DOHH2 (cell line): Measurements from ENCODE around the gene INSIG2.

Experiments used
- H3F3A ChIP-seq: fragments of 200-600 bp; sonication (generic), shearing (Covaris generic); 2 replicates; pipeline ENCODE4 v1.6.0; 2016; ENCODE audit warnings: antibody characterized with exemption, mild to moderate bottlenecking; ENCODE audit not compliant: control insufficient read depth, insufficient read depth
- H3K27ac ChIP-seq: fragments of 200-600 bp; sonication (generic); 2 replicates; pipeline ENCODE4 v1.5.1; 2014; ENCODE audit warnings: low read depth, mild to moderate bottlenecking, low read length, moderate library complexity
- H3K27me3 ChIP-seq: fragments of 200-600 bp; sonication (generic); 2 replicates; pipeline ENCODE4 v1.6.1; 2014; ENCODE audit warnings: mild to moderate bottlenecking, low read length, mixed read lengths; ENCODE audit not compliant: control insufficient read depth
- H3K36me3 ChIP-seq: fragments of 200-600 bp; sonication (generic); 2 replicates; pipeline ENCODE4 v1.6.1; 2014; ENCODE audit warnings: mild to moderate bottlenecking, low read length, moderate library complexity, mixed read lengths; ENCODE audit not compliant: control insufficient read depth
- H3K4me1 ChIP-seq: fragments of 200-600 bp; sonication (generic); 2 replicates; pipeline ENCODE4 v1.6.1; 2014; ENCODE audit warnings: mild to moderate bottlenecking, low read length, mixed read lengths; ENCODE audit not compliant: control insufficient read depth
- H3K4me2 ChIP-seq: fragments of 200-600 bp; sonication (generic); 2 replicates; pipeline ENCODE4 v1.6.0; 2014; ENCODE audit warnings: mild to moderate bottlenecking, low read length, moderate library complexity
- H3K4me3 ChIP-seq: fragments of 200-600 bp; sonication (generic); 2 replicates; pipeline ENCODE4 v1.5.1; 2014; ENCODE audit warnings: mild to moderate bottlenecking, low read length, mixed read lengths
- H3K79me2 ChIP-seq: fragments of 200-600 bp; sonication (generic); 2 replicates; pipeline ENCODE4 v1.6.1; 2014; ENCODE audit warnings: mild to moderate bottlenecking, low read length, mixed read lengths; ENCODE audit not compliant: control insufficient read depth
- H3K9me2 ChIP-seq: fragments of 200-600 bp; sonication (generic); replicated peaks from 2 replicates; pipeline ENCODE4 v1.6.1; 2014; ENCODE audit warnings: mild to moderate bottlenecking, low read length, mixed read lengths; ENCODE audit not compliant: control insufficient read depth
- H3K9me3 ChIP-seq: fragments of 200-600 bp; sonication (generic); 2 replicates; pipeline ENCODE4 v1.6.1; 2014; ENCODE audit warnings: antibody characterized with exemption, low read length, mixed read lengths; ENCODE audit not compliant: control insufficient read depth, insufficient read depth
- H4K20me1 ChIP-seq: fragments of 200-600 bp; sonication (generic); 2 replicates; pipeline ENCODE4 v1.6.0; 2014; ENCODE audit warnings: low read depth, mild to moderate bottlenecking, antibody characterized with exemption, low read length, moderate library complexity; ENCODE audit not compliant: control insufficient read depth, insufficient read depth
- EZH2phosphoT487 ChIP-seq: fragments of 200-600 bp; sonication (generic); IDR thresholded peaks from 2 replicates; pipeline ENCODE4 v1.6.1; 2017; ENCODE audit warnings: borderline replicate concordance, mild to moderate bottlenecking, antibody characterized with exemption, low read length, moderate library complexity, mixed read lengths
- TF ChIP-seq, protein P1 (sequence below): fragments of 200-600 bp; sonication (generic); IDR thresholded peaks from one replicate; pipeline ENCODE4 v1.5.1; 2014; ENCODE audit warnings: antibody characterized with exemption, mild to moderate bottlenecking, low read depth, low read length; ENCODE audit not compliant: poor library complexity, severe bottlenecking

INSIG2 gene

DNA sequence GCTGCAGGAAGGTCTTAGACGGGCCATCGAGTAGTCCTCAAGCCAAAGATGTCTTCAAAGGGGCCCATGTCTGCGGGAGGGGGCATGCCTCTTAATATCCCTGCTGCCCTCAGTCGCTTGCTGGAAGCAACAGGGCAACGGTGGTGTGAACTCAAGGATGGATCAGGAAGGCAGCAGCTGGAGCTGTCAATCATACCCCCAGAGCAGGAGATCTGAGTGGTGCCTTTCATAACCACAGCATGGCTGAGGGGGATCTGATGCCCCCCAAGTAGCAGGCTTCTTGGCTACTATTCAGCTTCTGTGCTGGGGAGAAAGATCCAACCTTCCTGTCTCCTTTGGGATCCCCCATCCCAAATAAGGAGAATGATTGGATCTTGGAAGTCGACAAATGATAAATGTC is 46.4 kb downstream of the INSIG2 start:
- Histone ChIP-seq H3K9me2 (no peaks in the 10 kb centered on the region), H3K27me3 (no peaks in the 10 kb centered on the region), H3K4me2 (no peak overlapping the region), H3K4me3 (no peak overlapping the region), H3K27ac (no peak overlapping the region), H3K79me2 (no peaks in the 10 kb centered on the region), H4K20me1 (no peaks in the 10 kb centered on the region), H3K36me3 (no peaks in the 10 kb centered on the region), H3K4me1 (peaks cover 12% of the 10 kb centered on the region), H3K9me3 (no peaks in the 10 kb centered on the region), H3F3A (no peaks in the 10 kb centered on the region)
- TF ChIP-seq, protein P1, sequence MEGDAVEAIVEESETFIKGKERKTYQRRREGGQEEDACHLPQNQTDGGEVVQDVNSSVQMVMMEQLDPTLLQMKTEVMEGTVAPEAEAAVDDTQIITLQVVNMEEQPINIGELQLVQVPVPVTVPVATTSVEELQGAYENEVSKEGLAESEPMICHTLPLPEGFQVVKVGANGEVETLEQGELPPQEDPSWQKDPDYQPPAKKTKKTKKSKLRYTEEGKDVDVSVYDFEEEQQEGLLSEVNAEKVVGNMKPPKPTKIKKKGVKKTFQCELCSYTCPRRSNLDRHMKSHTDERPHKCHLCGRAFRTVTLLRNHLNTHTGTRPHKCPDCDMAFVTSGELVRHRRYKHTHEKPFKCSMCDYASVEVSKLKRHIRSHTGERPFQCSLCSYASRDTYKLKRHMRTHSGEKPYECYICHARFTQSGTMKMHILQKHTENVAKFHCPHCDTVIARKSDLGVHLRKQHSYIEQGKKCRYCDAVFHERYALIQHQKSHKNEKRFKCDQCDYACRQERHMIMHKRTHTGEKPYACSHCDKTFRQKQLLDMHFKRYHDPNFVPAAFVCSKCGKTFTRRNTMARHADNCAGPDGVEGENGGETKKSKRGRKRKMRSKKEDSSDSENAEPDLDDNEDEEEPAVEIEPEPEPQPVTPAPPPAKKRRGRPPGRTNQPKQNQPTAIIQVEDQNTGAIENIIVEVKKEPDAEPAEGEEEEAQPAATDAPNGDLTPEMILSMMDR: no peak
- no peak for TF ChIP-seq EZH2phosphoT487

DNA sequence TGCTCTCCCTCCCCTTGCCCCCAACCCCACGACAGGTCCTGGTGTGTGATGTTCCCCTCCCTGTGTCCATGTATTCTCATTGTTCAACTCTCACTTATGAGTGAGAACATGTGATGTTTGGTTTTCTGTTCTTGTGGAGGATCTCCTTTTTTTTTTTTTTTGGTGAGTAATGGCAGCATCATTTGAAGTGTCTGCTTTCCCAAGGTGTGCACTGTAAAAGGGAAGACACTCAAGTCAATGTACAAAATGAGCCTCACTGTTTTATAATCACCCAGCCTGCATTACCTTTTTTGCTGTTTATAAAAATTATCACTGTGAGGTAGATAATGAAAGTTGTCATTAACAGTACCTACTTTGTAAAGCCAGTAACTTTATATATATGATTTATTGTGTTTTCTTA is 56.9 kb downstream of the INSIG2 start:
- H3K27me3 ChIP-seq: peaks cover 3% of the 10 kb centered on the region; the same call in 1 of the 2 replicates
- TF ChIP-seq EZH2phosphoT487: no peak
- TF ChIP-seq, protein P1: no peak
- no peaks in the 10 kb centered on the region for H3F3A ChIP-seq
- H3K4me1 ChIP-seq: no peaks in the 10 kb centered on the region
- no peaks in the 10 kb centered on the region for H3K9me2 ChIP-seq
- no peak overlapping the region for H3K27ac ChIP-seq
- H4K20me1 ChIP-seq: no peaks in the 10 kb centered on the region
- no peak overlapping the region for H3K4me2 ChIP-seq
- no peak overlapping the region for H3K4me3 ChIP-seq
- H3K9me3 ChIP-seq: no peaks in the 10 kb centered on the region
- H3K36me3 ChIP-seq: no peaks in the 10 kb centered on the region
- no peaks in the 10 kb centered on the region for H3K79me2 ChIP-seq

DNA sequence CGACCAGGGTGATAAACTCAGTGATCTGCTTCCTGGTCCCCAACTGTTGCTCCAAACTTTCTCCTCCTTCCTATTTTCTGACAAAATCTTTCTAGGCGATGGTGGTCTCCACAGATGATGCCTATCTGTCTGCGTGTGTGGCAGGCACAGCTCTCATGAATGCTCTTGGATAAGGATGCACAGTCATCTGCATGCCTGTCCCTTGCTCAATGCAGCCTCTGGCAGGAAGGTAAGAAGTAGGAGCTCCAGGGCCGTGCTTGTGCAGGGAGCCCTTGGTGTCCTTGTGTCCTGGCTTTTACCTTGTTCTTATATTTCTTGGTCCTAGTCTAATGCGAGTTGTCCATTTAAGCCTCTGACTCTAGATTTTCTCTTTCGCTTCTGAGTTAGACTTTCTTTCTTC is 57.5 kb downstream of the INSIG2 start:
- no peaks in the 10 kb centered on the region for H3K4me1 ChIP-seq
- TF ChIP-seq EZH2phosphoT487: no peak
- TF ChIP-seq, protein P1: no peak
- H3F3A ChIP-seq: no peaks in the 10 kb centered on the region
- H3K36me3 ChIP-seq: no peaks in the 10 kb centered on the region
- H3K79me2 ChIP-seq: no peaks in the 10 kb centered on the region
- no peak overlapping the region for H3K27ac ChIP-seq
- no peak overlapping the region for H3K4me3 ChIP-seq
- H3K9me2 ChIP-seq: no peaks in the 10 kb centered on the region
- H4K20me1 ChIP-seq: no peaks in the 10 kb centered on the region
- peaks cover 3% of the 10 kb centered on the region; the same call in 1 of the 2 replicates for H3K27me3 ChIP-seq
- H3K9me3 ChIP-seq: no peaks in the 10 kb centered on the region
- H3K4me2 ChIP-seq: no peak overlapping the region
